HepG2 (cell line): ENCODE measurements around the gene FBXL20. TPM values are rescaled to one million over a fixed set of nuclear protein-coding genes. Genes with fewer than 3 reads are reported as not detected.
A peak's percentile ranks its signal among the peaks of the same experiment; 100 is the strongest.

ENCODE experiments used
- HNF4G ChIP-seq, 2 experiments: sonication (generic) in 1 of 2; formaldehyde crosslinking in 1 of 2; IDR thresholded peaks; 2 replicates each; pipeline versions ENCODE4 v1.4.0 to v1.6.1; 2011 to 2020; ENCODE audit warnings: borderline replicate concordance in 2 of 2, low read depth in 2 of 2, mild to moderate bottlenecking in 2 of 2, low read length in 1 of 2, missing genetic modification reagents in 1 of 2, moderate library complexity in 1 of 2
- IRF1 ChIP-seq: sonication (generic); formaldehyde crosslinking; IDR thresholded peaks from 2 replicates; pipeline ENCODE4 v1.4.0; 2020; ENCODE audit warnings: low read depth, mild to moderate bottlenecking, missing genetic modification reagents
- JUND ChIP-seq: sonication (generic); formaldehyde crosslinking; IDR thresholded peaks from 2 replicates; pipeline ENCODE4 v1.8.0; 2022; ENCODE audit warnings: mild to moderate bottlenecking, missing genetic modification reagents
- POGZ ChIP-seq: sonication (generic); formaldehyde crosslinking; IDR thresholded peaks from 2 replicates; pipeline ENCODE4 v1.4.0; 2020; ENCODE audit warnings: mild to moderate bottlenecking, missing genetic modification reagents
- SNAPC2 ChIP-seq: sonication (generic); formaldehyde crosslinking; IDR thresholded peaks from 2 replicates; pipeline ENCODE4 v1.8.1; 2022; ENCODE audit warnings: mild to moderate bottlenecking, missing genetic modification reagents
- SP4 ChIP-seq: sonication (generic); formaldehyde crosslinking; IDR thresholded peaks from 2 replicates; pipeline ENCODE4 v1.8.1; 2023; ENCODE audit warnings: mild to moderate bottlenecking, missing genetic modification reagents
- SRSF4 ChIP-seq: fragments of 200-400 bp; formaldehyde crosslinking; IDR thresholded peaks from one replicate; pipeline ENCODE4 v1.6.1; 2018; ENCODE audit warnings: mild to moderate bottlenecking, low read depth, low read length, moderate library complexity; ENCODE audit not compliant: poor library complexity, severe bottlenecking
- TARDBP ChIP-seq: sonication (generic); formaldehyde crosslinking; IDR thresholded peaks from 2 replicates; pipeline ENCODE4 v1.8.0; 2022; ENCODE audit warnings: mild to moderate bottlenecking, missing genetic modification reagents
- TBX2 ChIP-seq: sonication (generic); formaldehyde crosslinking; IDR thresholded peaks from 2 replicates; pipeline ENCODE4 v1.5.0; 2020; ENCODE audit warnings: missing genetic modification reagents, mild to moderate bottlenecking, borderline replicate concordance
- ZBTB1 ChIP-seq: sonication (generic); formaldehyde crosslinking; IDR thresholded peaks from 2 replicates; pipeline ENCODE4 v1.4.0; 2020; ENCODE audit warnings: missing genetic modification reagents, borderline replicate concordance
- ZNF143 ChIP-seq: sonication (generic); formaldehyde crosslinking; IDR thresholded peaks from 2 replicates; pipeline ENCODE4 v1.4.0; 2020; ENCODE audit warnings: missing genetic modification reagents
- ZNF30 ChIP-seq: sonication (generic); formaldehyde crosslinking; IDR thresholded peaks from 2 replicates; pipeline ENCODE4 v1.5.0; 2020; ENCODE audit warnings: mild to moderate bottlenecking, missing genetic modification reagents
- ZNF530 ChIP-seq: sonication (generic); formaldehyde crosslinking; IDR thresholded peaks from 2 replicates; pipeline ENCODE4 v1.5.0; 2020; ENCODE audit warnings: low read depth, mild to moderate bottlenecking, missing genetic modification reagents
- ZNF614 ChIP-seq: IDR thresholded peaks from 2 replicates; pipeline ENCODE4 v1.6.1; 2018; ENCODE audit warnings: missing biosample characterization, missing genetic modification reagents, inconsistent platforms, borderline replicate concordance
- ZNF766 ChIP-seq: sonication (generic); formaldehyde crosslinking; IDR thresholded peaks from 2 replicates; pipeline ENCODE4 v1.5.0; 2020; ENCODE audit warnings: missing genetic modification reagents, borderline replicate concordance
- ZNF883 ChIP-seq: sonication (generic); formaldehyde crosslinking; IDR thresholded peaks from 2 replicates; pipeline ENCODE4 v1.5.1; 2020; ENCODE audit warnings: mild to moderate bottlenecking, missing genetic modification reagents; ENCODE audit errors: not compliant biosample characterization
- polyA plus RNA-seq, 8 experiments: library from polyadenylated mRNA; depleted of rRNA in 3 of 8; stranded (reverse) in 7 of 8; unstranded in 1 of 8; fragments of >200 nt; fragmentation: Illumina TruSeq in 4 of 8; extraction: Trizol in 4 of 8; gene quantifications; 2 replicates each; pipeline versions ENCODE4 v1.2.1 to v1.2.3, GENCODE V29; 2011 to 2016; ENCODE audit warnings: low read depth in 4 of 8, missing spikeins in 1 of 8, mixed read lengths in 1 of 8; ENCODE audit not compliant: insufficient read depth in 1 of 8
- total RNA-seq, 5 experiments: library from RNA; depleted of rRNA; stranded (reverse); fragments of >200 nt; fragmentation: Illumina TruSeq; extraction: Trizol; gene quantifications; 2 replicates each; pipeline ENCODE4 v1.2.3, GENCODE V29; 2016; ENCODE audit warnings: low read depth in 1 of 5
- TF ChIP-seq, protein P1 (sequence below): sonication (generic); formaldehyde crosslinking; IDR thresholded peaks from one replicate; pipeline ENCODE4 v1.5.1; 2020; ENCODE audit warnings: mild to moderate bottlenecking, missing genetic modification reagents; ENCODE audit errors: not compliant biosample characterization

Gene FBXL20
- total and polyA plus RNA-seq, 2 of the 13 experiments (the other 11 are each of a cell fraction or from before 2014, with no cell fraction given), result 10.2 to 10.3 TPM

- TF ChIP-seq, protein P1, sequence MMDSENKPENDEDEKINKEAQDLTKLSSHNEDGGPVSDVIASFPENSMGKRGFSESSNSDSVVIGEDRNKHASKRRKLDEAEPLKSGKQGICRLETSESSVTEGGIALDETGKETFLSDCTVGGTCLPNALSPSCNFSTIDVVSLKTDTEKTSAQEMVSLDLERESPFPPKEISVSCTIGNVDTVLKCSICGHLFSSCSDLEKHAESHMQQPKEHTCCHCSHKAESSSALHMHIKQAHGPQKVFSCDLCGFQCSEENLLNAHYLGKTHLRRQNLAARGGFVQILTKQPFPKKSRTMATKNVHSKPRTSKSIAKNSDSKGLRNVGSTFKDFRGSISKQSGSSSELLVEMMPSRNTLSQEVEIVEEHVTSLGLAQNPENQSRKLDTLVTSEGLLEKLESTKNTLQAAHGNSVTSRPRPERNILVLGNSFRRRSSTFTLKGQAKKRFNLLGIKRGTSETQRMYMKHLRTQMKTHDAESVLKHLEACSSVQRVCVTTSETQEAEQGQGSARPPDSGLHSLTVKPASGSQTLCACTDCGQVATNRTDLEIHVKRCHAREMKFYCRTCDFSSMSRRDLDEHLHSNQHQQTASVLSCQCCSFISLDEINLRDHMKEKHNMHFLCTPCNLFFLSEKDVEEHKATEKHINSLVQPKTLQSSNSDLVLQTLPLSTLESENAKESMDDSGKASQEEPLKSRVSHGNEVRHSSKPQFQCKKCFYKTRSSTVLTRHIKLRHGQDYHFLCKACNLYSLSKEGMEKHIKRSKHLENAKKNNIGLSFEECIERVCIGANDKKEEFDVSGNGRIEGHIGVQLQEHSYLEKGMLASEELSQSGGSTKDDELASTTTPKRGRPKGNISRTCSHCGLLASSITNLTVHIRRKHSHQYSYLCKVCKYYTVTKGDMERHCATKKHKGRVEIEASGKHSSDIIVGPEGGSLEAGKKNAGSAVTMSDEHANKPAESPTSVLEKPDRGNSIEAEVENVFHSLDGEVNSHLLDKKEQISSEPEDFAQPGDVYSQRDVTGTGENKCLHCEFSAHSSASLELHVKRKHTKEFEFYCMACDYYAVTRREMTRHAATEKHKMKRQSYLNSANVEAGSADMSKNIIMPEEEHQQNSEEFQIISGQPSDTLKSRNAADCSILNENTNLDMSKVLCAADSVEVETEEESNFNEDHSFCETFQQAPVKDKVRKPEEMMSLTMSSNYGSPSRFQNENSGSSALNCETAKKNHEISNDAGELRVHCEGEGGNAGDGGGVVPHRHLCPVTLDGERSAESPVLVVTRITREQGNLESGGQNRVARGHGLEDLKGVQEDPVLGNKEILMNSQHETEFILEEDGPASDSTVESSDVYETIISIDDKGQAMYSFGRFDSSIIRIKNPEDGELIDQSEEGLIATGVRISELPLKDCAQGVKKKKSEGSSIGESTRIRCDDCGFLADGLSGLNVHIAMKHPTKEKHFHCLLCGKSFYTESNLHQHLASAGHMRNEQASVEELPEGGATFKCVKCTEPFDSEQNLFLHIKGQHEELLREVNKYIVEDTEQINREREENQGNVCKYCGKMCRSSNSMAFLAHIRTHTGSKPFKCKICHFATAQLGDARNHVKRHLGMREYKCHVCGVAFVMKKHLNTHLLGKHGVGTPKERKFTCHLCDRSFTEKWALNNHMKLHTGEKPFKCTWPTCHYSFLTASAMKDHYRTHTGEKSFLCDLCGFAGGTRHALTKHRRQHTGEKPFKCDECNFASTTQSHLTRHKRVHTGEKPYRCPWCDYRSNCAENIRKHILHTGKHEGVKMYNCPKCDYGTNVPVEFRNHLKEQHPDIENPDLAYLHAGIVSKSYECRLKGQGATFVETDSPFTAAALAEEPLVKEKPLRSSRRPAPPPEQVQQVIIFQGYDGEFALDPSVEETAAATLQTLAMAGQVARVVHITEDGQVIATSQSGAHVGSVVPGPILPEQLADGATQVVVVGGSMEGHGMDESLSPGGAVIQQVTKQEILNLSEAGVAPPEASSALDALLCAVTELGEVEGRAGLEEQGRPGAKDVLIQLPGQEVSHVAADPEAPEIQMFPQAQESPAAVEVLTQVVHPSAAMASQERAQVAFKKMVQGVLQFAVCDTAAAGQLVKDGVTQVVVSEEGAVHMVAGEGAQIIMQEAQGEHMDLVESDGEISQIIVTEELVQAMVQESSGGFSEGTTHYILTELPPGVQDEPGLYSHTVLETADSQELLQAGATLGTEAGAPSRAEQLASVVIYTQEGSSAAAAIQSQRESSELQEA (CRISPR knock-in tag), result peak; percentile 85
- TF ChIP-seq ZBTB1 (CRISPR knock-in tag), result no peak
- 0 out of 2 replicates have a peak, but pooled peaks have one; percentile 15 for TF ChIP-seq POGZ (CRISPR knock-in tag)
- peak; percentile 43; the same call in 1 of the 2 replicates for TF ChIP-seq SP4 (CRISPR knock-in tag)
- no peak for TF ChIP-seq ZNF30 (CRISPR knock-in tag)
- TF ChIP-seq SRSF4, result no peak
- TF ChIP-seq ZNF143 (CRISPR knock-in tag), result no peak
- no peak for TF ChIP-seq ZNF766 (CRISPR knock-in tag)
- TF ChIP-seq JUND (CRISPR knock-in tag), result 0 out of 2 replicates have a peak, but pooled peaks have one; percentile 16
- peak; percentile 80; the same call in 1 of the 2 replicates for TF ChIP-seq IRF1 (CRISPR knock-in tag)
- TF ChIP-seq HNF4G (IDR thresholded peaks at IDR 0.05; ENCODE audit: borderline replicate concordance, low read depth, low read length), result no peak
- peak; percentile 32; the same call in 1 of the 2 replicates for TF ChIP-seq HNF4G (CRISPR knock-in tag; IDR thresholded peaks at IDR 0.05; ENCODE audit: borderline replicate concordance, low read depth)
- TF ChIP-seq ZNF530 (CRISPR knock-in tag), result no peak
- peak; percentile 49; the same call in 1 of the 2 replicates for TF ChIP-seq TBX2 (CRISPR knock-in tag)
- TF ChIP-seq ZNF883, result peak; percentile 59
- no peak; the same call in 1 of the 2 replicates for TF ChIP-seq TARDBP
- TF ChIP-seq ZNF614 (CRISPR knock-in tag), result peak; percentile 65; the same call in 1 of the 2 replicates
- TF ChIP-seq SNAPC2 (CRISPR knock-in tag), result no peak; the same call in 1 of the 2 replicates
These were observed at the start of gene FBXL20 (continued) for GRCh38 chr17:39401412-39402243.
